GM08714 (cell line): ENCODE data around the gene NUDT14.

Experiments
- H3K4me3 ChIP-seq: fragments of 200-500 bp; sonication (Bioruptor generic); 2 replicates; pipeline ENCODE4 v1.5.1; 2014; ENCODE audit warnings: mild to moderate bottlenecking, low read length, inconsistent platforms
- ZNF274 ChIP-seq: IDR thresholded peaks from 2 replicates; pipeline ENCODE4 v1.6.1; 2012; ENCODE audit warnings: mild to moderate bottlenecking, low read depth, low read length

NUDT14 gene

DNA sequence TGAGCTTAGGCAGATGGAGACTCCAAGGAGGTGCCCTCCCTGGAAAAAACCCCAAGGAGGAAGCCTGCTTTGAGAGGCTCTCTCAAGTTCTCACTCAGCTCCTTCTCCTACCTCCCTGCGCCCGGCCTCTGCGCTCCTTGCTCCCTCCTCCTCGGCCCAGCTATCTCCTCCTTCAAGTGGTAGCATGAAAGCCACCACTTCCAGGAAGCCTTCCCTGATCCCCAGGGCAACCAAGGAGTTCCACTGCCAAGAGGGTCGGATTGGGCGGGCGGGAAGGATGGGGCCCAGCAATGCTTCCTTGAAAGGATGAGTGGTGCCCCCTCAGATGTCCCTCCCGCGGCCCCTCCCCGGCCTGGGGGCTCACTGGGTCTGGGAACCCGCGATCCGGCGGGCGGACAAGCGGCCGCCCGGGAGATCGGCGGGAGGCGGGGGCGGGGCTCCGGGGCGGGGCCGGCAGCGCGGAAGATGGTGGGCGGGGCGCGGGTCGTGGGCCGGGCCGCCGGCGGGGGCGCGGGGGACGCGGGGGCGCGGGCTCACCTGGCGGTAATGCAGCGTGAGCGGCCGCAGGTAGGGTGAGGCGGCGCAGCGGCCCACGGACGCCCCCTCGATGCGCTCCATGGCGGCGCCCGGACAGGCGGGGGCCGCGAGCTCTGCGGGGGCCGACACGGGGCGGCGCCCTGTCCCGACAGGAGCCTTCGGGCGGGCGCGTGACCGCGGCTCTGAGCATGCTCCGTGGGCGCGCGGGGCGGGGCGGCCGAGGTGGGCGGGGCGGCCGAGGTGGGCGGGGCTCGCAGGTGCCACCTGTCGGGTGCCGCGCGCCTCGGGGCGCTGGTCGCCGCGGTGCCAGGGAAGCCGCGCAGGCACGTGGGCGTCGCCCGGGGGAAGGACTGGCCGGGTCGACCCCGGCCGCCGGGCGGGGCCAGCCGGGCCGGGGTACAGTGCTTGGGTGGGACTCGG, at the start of gene NUDT14:
NUDT14 (minus strand) TSS at position 721 of the 957 bp plus-strand sequence; CDS start at position 618, 103 bp downstream.
- peak within 1 kb of the TSS; percentile 35; the same call in 1 of the 2 replicates for H3K4me3 ChIP-seq
- no peak for TF ChIP-seq ZNF274

DNA sequence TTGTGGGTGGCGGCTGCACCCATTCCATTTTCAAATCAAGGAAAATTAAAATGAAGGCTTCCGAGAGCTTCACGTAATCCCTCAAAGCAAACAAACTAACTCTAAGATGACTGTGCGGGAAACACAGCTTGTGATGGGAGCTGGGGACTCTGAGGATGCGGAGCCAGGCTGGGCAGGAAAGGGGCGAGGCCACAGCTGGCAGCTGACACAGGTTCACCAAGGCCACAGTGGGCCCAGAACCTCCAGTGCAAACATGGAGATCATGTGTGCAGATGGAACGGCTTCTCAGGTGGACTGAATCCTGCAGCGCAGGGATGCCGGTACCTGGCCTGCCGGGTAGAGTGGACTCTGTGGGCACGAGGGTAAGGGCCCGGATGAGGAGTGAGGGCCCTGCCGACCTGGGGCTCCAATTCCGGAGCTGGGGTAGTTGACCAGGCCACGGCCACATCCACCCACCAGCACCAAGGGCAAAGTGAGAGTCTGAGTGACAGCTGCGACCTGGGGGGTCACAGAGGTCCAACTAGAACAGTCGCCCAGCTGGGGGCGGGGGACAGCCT, 48.1 kb upstream of the NUDT14 start:
- no peak for TF ChIP-seq ZNF274
- no peak overlapping the region for H3K4me3 ChIP-seq

GRCh38 chr14:105228562-105228961, 47.5 kb upstream of the NUDT14 start:
- TF ChIP-seq ZNF274: no peak
- H3K4me3 ChIP-seq: no peak overlapping the region

GRCh38 chr14:105227346-105227745, 46.2 kb upstream of the NUDT14 start:
- no peak for TF ChIP-seq ZNF274
- no peak overlapping the region for H3K4me3 ChIP-seq

DNA sequence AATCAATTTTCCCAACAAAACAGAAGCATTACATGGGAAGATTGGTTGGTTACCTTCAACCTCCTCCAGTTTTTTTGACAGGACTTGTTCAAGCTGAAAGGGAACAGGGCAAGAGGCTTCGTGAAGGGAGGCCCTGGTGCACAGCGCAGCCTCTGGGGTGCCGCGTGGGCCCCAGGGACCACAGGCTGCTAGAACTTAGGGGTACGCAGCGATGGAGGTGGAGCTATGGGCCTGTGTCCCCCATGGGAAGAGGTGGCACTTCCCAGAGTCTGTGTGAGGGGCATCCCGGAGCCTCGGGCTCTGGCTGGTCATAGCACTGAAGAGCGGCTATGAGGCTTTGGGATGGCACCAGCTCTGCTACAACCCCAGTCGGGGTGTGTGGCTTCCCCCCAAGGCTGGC, 45.1 kb upstream of the NUDT14 start:
- H3K4me3 ChIP-seq: no peak overlapping the region

DNA sequence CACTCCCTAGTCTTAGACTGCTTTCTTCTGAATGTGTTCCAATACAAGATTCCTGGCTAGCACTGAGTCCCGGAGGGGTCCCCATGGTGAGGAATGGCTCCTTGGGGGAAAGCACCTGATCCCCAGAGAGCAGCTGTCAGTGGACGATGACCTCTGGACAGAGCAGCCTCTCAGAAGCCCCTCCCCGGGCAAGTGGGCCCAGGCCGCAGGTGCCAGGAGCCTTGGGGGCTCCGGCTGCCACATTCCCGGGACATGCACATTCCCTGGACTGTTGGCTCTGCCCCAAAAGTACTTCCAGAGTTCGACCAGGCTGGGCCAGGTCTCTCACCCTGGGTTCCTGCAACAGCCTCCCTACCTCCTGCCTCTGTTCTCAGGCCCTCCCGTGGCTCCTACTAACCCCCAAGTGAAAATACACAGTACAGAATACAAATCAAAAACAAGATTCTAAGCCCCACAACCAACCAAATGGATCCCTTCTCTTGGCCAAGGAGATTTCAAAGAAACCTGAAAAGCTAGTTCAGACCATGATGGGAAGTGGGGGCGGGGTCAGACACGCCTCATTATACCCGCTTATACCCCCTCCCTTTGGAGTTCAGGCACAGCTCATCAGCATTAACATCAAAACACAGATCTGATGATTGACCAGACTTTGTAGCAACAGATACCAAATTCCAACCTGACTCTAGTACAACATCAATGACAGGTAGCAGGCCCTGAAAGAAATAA, 43.9 kb upstream of the NUDT14 start:
- TF ChIP-seq ZNF274: no peak
- no peak overlapping the region for H3K4me3 ChIP-seq

More for the DNA sequence above, 45.1 kb upstream of the NUDT14 start:
- no peak for TF ChIP-seq ZNF274

DNA sequence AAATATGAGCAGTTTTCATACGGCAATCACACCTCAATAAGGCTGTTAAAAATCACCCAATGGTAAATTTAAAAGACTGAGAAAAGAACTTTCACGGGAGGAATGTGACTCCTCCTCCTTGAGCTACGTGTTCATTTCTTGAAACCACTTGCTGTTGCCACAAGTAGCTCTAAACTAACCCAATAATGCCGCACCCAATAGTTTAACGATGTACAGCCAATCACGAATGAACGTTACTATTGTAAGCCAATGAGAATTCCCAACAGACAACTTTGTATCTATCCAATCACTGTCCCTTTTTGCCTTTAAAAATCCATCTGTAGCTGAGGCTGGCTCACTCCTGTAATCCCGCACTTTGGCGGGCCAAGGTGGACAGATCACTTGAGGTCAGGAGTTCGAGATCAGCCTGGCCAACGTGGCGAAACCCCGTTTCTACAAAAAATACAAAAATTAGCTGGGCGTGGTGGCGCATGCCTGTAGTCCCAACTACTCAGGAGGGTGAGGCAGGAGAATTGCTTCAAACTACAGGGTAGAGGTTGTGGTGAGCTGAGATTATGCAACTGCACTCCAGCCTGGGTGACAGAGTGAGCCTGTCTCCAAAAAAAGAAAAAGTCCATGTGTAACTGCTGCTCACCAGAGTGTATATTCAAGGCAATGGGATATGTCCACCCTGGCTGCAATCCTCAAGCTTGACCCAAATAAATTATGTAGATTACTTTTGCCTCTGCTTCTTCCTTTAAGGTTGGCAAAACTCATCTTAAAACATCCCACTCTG, 42.8 kb upstream of the NUDT14 start:
- no peak for TF ChIP-seq ZNF274
- no peak overlapping the region for H3K4me3 ChIP-seq

DNA sequence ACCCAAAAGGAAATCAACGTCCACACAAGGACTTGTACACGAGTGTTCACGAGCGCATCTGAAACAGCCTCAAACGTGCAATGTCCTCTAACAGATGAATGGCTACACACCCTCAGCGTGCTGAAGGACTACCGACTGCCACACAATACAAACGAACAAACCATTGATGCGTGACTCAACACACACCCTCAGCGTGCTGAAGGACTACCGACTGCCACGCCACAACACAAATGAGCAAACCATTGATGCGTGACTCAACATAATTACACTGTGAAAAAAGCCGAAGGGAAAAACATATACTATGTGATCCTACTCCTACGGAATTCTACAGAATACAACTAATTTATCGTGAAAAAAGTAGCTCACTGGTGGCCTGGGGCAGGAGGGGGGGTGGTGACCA, 42.1 kb upstream of the NUDT14 start:
- TF ChIP-seq ZNF274: no peak
- no peak overlapping the region for H3K4me3 ChIP-seq

DNA sequence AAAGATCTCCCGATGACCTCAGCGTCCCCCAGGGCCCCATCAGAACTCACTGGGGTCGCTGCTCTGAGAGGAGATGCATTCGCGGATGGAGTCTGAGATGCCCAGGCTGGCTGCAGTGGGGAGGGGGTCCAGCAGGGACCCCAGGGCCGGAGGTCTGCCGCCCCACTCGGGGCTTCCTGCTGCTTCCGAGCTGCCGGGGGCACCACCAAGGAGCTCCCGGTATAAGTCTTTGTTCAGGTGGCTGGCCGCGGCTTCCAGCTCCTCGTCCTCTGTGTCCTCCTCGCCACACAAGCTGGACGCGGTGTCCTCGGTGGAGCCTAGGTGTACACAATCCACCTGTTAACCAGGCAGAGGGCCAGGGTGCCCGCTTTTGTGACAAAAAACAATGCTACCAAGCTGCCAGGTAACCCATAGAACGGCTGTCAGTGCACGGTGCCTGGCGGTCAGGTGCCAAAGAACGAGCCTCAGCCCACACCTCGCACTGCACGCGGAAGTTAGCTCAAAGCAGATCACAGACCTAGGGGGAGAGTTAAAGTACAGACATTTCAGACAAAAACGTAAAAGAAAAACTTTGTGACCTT, 40.6 kb upstream of the NUDT14 start:
- no peak overlapping the region for H3K4me3 ChIP-seq
- TF ChIP-seq ZNF274: no peak

GRCh38 chr14:105220699-105221597, 39.8 kb upstream of the NUDT14 start:
- H3K4me3 ChIP-seq: no peak overlapping the region
- no peak for TF ChIP-seq ZNF274

- H3K4me3 ChIP-seq: no peak overlapping the region
- TF ChIP-seq ZNF274: no peak
These were observed 38.6 kb upstream of the NUDT14 start for GRCh38 chr14:105219753-105220152.

- no peak for TF ChIP-seq ZNF274
- H3K4me3 ChIP-seq: no peak overlapping the region
These were observed 38.0 kb upstream of the NUDT14 start for GRCh38 chr14:105219043-105219612.

DNA sequence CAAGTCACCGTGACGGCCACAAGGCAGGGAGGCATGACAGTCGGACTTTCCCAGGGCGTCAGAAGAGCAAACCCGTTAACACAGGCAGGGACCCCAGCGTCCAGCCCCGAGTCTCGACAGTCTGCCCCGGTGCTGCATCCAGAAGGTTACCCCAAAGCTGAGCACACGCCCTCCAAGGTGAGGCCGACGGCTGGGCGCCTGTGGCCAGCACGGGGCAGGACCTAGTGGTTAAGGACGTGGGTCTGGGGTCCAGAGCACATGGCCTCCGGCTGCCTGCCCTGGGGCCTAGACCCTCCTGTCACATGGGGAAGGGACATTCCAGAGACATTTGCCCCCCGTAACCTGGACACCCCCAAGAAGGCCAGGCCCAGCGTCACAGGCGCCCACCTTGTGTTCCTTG, 37.5 kb upstream of the NUDT14 start:
- TF ChIP-seq ZNF274: no peak

More for the DNA sequence above, 37.5 kb upstream of the NUDT14 start:
- no peak overlapping the region for H3K4me3 ChIP-seq
